ENCODE results near the gene CHRNA1.

The CHRNA1 gene

GRCh38 chr2:174759381-174760065, 4.7 kb downstream of the CHRNA1 start:
- TF ChIP-seq, protein P1, sequence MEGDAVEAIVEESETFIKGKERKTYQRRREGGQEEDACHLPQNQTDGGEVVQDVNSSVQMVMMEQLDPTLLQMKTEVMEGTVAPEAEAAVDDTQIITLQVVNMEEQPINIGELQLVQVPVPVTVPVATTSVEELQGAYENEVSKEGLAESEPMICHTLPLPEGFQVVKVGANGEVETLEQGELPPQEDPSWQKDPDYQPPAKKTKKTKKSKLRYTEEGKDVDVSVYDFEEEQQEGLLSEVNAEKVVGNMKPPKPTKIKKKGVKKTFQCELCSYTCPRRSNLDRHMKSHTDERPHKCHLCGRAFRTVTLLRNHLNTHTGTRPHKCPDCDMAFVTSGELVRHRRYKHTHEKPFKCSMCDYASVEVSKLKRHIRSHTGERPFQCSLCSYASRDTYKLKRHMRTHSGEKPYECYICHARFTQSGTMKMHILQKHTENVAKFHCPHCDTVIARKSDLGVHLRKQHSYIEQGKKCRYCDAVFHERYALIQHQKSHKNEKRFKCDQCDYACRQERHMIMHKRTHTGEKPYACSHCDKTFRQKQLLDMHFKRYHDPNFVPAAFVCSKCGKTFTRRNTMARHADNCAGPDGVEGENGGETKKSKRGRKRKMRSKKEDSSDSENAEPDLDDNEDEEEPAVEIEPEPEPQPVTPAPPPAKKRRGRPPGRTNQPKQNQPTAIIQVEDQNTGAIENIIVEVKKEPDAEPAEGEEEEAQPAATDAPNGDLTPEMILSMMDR (IDR thresholded peaks at IDR 0.05; ENCODE audit: low read depth, low read length) = no peak

GRCh38 chr2:174756743-174757142, 7.5 kb downstream of the CHRNA1 start:
- H3K27me3 ChIP-seq (ENCODE audit: insufficient read depth, low read depth, severe bottlenecking) = no peaks in the 10 kb centered on the region
- H3K36me3 ChIP-seq = peaks cover 10% of the 10 kb centered on the region
- H3K4me3 ChIP-seq (ENCODE audit: low read depth, low read length) = peak overlapping the region; percentile 13
- no peak for DNase-seq
- H3K9me3 ChIP-seq (ENCODE audit: severe bottlenecking) = no peaks in the 10 kb centered on the region
- peak overlapping the region; percentile 82 for H3K27ac ChIP-seq
- TF ChIP-seq, protein P1 (IDR thresholded peaks at IDR 0.05; ENCODE audit: low read depth, low read length) = no peak

More at GRCh38 chr2:174759381-174760065, 4.7 kb downstream of the CHRNA1 start:
- no peak overlapping the region for H3K4me3 ChIP-seq (ENCODE audit: low read depth, low read length)
- H3K9me3 ChIP-seq (ENCODE audit: severe bottlenecking) = no peaks in the 10 kb centered on the region
- no peaks in the 10 kb centered on the region for H3K27me3 ChIP-seq (ENCODE audit: insufficient read depth, low read depth, severe bottlenecking)
- H3K36me3 ChIP-seq = peaks cover 7% of the 10 kb centered on the region
- no peak overlapping the region for H3K27ac ChIP-seq
- no peak for DNase-seq

DNA sequence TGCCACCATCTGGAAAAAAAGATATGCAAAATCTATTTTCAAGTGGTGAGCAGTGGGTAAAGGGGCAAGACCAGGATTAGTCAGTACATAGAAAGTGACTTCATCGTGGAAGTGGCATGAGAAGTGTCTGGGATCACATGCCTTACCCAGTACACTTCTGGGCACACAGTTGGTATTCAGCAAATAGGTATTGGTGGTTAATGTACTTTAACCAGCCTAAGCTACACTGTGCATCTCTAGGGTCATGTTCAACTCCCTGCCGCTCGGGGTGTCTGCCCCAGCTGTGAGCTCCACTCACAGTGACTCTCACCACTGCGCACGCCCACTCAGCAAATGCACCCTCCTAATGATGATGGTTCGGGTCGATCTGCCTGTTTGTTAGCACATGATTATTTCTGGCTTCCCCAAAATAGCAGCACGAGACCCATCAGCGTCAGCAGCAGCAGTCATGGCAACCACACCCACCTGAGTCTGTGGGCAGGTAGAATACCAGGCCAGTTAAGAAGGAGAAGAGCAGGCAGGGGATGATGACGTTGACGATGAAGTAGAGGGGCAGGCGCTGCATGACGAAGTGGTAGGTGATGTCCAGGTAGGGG, 11.1 kb downstream of the CHRNA1 start:
- H3K27me3 ChIP-seq (ENCODE audit: insufficient read depth, low read depth, severe bottlenecking) = no peaks in the 10 kb centered on the region
- no peak for DNase-seq
- no peak overlapping the region for H3K4me3 ChIP-seq (ENCODE audit: low read depth, low read length)
- peaks cover 6% of the 10 kb centered on the region for H3K36me3 ChIP-seq
- TF ChIP-seq, protein P1 (IDR thresholded peaks at IDR 0.05; ENCODE audit: low read depth, low read length) = no peak
- H3K9me3 ChIP-seq (ENCODE audit: severe bottlenecking) = no peaks in the 10 kb centered on the region
- H3K27ac ChIP-seq = no peak overlapping the region

DNA sequence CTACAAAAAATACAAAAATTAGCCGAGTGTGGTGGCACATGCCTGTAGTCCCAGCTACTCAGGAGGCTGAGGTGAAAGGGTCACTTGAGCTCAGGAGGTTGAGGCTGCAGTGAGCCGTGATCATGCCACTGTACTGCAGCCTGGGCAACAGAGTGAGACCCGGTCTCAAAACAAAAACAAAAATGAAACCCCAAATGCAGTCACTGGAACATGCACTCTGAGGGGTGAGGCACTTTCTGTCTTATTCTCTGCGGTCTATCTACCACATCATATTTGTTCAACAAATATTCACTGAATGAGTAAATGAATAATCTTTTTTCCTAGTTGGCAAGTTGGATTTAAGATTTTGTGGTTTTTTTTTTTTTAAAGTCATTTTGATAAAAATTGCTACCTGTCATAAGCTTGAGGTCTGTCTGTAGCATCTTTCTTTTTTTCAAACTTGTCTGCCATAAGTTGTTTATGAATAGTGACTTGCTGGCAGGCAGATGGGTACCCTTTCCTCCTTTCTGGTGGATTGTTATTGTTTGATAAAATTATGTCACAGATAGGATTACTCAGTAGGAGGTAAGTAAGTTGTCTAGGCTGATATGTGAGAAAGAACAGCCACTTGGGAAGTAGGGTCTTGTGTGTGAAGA, 11.8 kb downstream of the CHRNA1 start:
- H3K27me3 ChIP-seq (ENCODE audit: insufficient read depth, low read depth, severe bottlenecking) = no peaks in the 10 kb centered on the region
- no peak overlapping the region for H3K4me3 ChIP-seq (ENCODE audit: low read depth, low read length)
- peaks cover 2% of the 10 kb centered on the region for H3K36me3 ChIP-seq
- no peak overlapping the region for H3K27ac ChIP-seq
- DNase-seq = no peak
- H3K9me3 ChIP-seq (ENCODE audit: severe bottlenecking) = no peaks in the 10 kb centered on the region
- TF ChIP-seq, protein P1 (IDR thresholded peaks at IDR 0.05; ENCODE audit: low read depth, low read length) = no peak

GRCh38 chr2:174750923-174751441, 13.3 kb downstream of the CHRNA1 start:
- Histone ChIP-seq H3K27ac (no peak overlapping the region), H3K9me3 (ENCODE audit: severe bottlenecking) (no peaks in the 10 kb centered on the region), H3K27me3 (ENCODE audit: insufficient read depth, low read depth, severe bottlenecking) (no peaks in the 10 kb centered on the region), H3K36me3 (peaks cover 2% of the 10 kb centered on the region), H3K4me3 (ENCODE audit: low read depth, low read length) (no peak overlapping the region)
- DNase-seq = no peak
- TF ChIP-seq, protein P1 (IDR thresholded peaks at IDR 0.05; ENCODE audit: low read depth, low read length) = no peak
